BE2C (cell line): Measurements from ENCODE around the gene ETV7.
"Not testable (repeated sequence)": the region's sequence is repeated elsewhere in the genome, so short reads cannot be mapped to it uniquely, and the experiment has no call there.

Source experiments
- DNase-seq: peaks from one replicate; pipeline ENCODE4 v3.0.0-alpha.2; 2020
- H3K27me3 ChIP-seq: fragments of 250-450 bp; sonication (Bioruptor Pico); 2 replicates; pipeline ENCODE4 v1.5.1; 2020; ENCODE audit warnings: mild to moderate bottlenecking
- H3K36me3 ChIP-seq: fragments of 250-450 bp; sonication (Bioruptor Pico); 2 replicates; pipeline ENCODE4 v1.5.1; 2020; ENCODE audit warnings: mild to moderate bottlenecking
- H3K4me1 ChIP-seq: fragments of 250-450 bp; sonication (Bioruptor Pico); 2 replicates; pipeline ENCODE4 v1.5.1; 2020
- H3K4me3 ChIP-seq: 2 replicates; pipeline ENCODE4 v1.5.1; 2011; ENCODE audit warnings: low read depth, low read length
- H3K9me3 ChIP-seq: fragments of 250-450 bp; sonication (Bioruptor Pico); 2 replicates; pipeline ENCODE4 v1.5.1; 2020
- TF ChIP-seq, protein P1 (sequence below): IDR thresholded peaks from 2 replicates; pipeline ENCODE4 v1.5.1; 2012; ENCODE audit warnings: mild to moderate bottlenecking, low read depth, low read length

The ETV7 gene

GRCh38 chr6:36371211-36371610 is 16.3 kb downstream of the ETV7 start:
- H3K27me3 ChIP-seq: no peaks in the 10 kb centered on the region
- DNase-seq: no peak

DNA sequence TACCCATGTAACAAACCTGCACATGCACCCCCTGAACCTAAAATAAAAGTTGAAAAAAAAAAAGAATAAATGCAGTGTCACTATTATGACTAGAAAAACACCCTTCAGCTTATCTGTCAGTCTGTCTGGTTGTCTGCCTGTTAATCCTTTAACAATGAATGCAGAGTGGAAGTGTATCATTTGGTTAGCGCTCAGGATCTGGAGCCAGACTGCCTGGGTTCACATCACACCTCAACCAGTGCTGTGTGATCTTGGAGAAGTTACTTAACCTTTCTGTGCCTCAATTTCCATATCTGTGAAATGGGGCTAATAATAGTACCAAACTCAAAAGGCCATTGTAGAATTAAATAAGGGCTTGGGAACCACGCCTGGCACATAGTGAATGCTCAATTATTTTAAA is 16.8 kb downstream of the ETV7 start:
- H3K4me1 ChIP-seq: no peaks in the 10 kb centered on the region
- TF ChIP-seq, protein P1, sequence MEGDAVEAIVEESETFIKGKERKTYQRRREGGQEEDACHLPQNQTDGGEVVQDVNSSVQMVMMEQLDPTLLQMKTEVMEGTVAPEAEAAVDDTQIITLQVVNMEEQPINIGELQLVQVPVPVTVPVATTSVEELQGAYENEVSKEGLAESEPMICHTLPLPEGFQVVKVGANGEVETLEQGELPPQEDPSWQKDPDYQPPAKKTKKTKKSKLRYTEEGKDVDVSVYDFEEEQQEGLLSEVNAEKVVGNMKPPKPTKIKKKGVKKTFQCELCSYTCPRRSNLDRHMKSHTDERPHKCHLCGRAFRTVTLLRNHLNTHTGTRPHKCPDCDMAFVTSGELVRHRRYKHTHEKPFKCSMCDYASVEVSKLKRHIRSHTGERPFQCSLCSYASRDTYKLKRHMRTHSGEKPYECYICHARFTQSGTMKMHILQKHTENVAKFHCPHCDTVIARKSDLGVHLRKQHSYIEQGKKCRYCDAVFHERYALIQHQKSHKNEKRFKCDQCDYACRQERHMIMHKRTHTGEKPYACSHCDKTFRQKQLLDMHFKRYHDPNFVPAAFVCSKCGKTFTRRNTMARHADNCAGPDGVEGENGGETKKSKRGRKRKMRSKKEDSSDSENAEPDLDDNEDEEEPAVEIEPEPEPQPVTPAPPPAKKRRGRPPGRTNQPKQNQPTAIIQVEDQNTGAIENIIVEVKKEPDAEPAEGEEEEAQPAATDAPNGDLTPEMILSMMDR: no peak
- H3K27me3 ChIP-seq: no peaks in the 10 kb centered on the region
- no peak for DNase-seq
- no peaks in the 10 kb centered on the region for H3K9me3 ChIP-seq
- no peaks in the 10 kb centered on the region for H3K36me3 ChIP-seq
- H3K4me3 ChIP-seq: no peak overlapping the region

More at GRCh38 chr6:36371211-36371610, 16.3 kb downstream of the ETV7 start:
- no peak overlapping the region for H3K4me3 ChIP-seq
- no peaks in the 10 kb centered on the region for H3K36me3 ChIP-seq
- no peaks in the 10 kb centered on the region for H3K4me1 ChIP-seq
- no peaks in the 10 kb centered on the region for H3K9me3 ChIP-seq
- TF ChIP-seq, protein P1: no peak

- Histone ChIP-seq H3K27me3 (no peaks in the 10 kb centered on the region), H3K9me3 (no peaks in the 10 kb centered on the region), H3K4me1 (no peaks in the 10 kb centered on the region), H3K4me3 (no peak overlapping the region), H3K36me3 (no peaks in the 10 kb centered on the region)
- TF ChIP-seq, protein P1: no peak
- no peak for DNase-seq
Measured at GRCh38 chr6:36368921-36369865, 18.3 kb downstream of the ETV7 start.

GRCh38 chr6:36368421-36368820 is 19.0 kb downstream of the ETV7 start:
- no peaks in the 10 kb centered on the region for H3K4me1 ChIP-seq
- H3K36me3 ChIP-seq: no peaks in the 10 kb centered on the region
- no peaks in the 10 kb centered on the region for H3K9me3 ChIP-seq
- TF ChIP-seq, protein P1: no peak
- no peaks in the 10 kb centered on the region for H3K27me3 ChIP-seq
- no peak for DNase-seq
- no peak overlapping the region for H3K4me3 ChIP-seq

DNA sequence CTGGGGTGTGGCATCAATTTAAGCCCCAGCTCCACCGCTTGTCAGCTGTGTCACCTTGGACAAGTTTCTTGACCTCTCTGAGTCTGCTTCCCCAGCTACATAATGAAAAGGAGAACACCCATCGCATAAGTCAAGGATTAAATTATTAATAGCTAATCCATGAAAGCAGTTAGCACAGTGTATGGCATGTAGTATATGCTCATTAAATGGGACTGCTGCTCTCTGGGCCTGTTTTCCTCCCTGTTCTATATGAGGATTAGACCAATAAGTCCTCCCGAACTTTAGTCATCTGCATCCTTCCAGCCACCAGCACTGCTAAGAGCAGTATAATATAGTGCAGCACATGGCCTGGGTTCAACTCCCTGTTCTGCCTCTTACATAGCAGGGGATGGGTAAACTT is 19.7 kb downstream of the ETV7 start:
- no peak overlapping the region for H3K4me3 ChIP-seq
- no peaks in the 10 kb centered on the region for H3K4me1 ChIP-seq
- no peak for DNase-seq
- H3K36me3 ChIP-seq: no peaks in the 10 kb centered on the region
- TF ChIP-seq, protein P1: no peak
- H3K27me3 ChIP-seq: no peaks in the 10 kb centered on the region
- H3K9me3 ChIP-seq: no peaks in the 10 kb centered on the region

DNA sequence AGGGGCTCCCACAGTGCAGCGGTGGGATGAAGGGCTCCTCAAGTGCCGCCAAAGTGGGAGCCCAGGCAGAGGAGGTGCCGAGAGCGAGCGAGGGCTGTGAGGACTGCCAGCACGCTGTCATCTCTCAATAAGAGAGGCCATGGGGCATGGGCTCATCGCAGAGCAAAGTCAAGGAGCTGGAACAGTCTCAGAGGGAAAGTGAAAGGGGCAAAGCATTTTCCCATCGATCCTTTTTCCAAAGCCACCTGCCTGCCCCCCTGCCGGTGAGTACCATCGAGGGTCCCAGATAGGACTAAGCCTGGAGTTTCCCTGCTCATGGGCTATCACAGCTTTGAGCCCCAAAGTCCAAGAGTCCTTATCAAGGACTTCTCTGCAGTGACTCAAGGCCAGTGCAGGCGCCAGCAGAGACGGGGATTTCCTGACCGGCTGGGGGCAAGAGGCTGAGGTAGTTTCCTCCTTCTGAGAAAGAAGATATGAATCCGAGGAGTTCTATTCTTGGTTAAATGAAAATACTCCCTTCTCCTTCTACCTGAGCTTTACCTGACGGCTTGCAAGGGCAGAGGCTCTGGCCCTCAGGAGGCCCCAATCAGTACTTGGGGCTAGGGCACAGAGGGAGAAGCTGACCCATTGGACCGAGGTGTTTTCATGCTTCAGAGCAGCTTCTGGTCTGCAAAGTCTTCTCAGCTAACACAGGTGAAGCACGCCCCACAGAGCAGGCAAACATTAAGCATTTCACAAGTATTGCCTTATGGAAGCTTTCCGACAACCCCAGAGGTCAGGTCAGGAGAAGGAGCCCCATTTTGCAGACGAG is 22.6 kb downstream of the ETV7 start:
- Histone ChIP-seq H3K4me1 (peaks cover 4% of the 10 kb centered on the region), H3K9me3 (no peaks in the 10 kb centered on the region), H3K4me3 (no peak overlapping the region), H3K36me3 (no peaks in the 10 kb centered on the region), H3K27me3 (no peaks in the 10 kb centered on the region)
- no peak for DNase-seq
- TF ChIP-seq, protein P1: no peak

DNA sequence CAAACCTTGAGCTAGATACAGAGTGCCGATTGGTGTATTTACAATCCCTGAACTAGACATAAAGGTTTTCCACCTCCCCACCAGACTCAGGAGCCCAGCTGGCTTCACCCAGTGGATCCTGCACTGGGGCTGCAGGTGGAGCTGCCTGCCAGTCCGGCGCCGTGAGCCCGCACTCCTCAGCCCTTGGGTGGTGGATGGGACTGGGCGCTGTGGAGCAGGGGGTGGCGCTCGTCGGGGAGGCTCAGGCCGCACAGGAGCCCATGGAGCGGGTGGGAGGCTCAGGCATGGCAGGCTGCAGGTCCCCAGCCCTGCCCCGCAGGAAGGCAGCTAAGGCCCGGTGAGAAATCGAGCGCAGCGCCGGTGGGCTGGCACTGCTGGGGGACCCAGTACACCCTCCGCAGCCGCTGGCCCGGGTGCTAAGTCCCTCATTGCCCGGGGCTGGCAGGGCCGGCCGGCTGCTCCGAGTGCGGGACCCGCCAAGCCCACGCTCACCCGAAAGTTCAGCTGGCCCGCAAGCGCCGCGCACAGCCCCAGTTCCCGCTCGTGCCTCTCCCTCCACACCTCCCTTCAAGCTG is 23.3 kb downstream of the ETV7 start:
- H3K4me3 ChIP-seq, DNase-seq, H3K36me3 ChIP-seq, H3K4me1 ChIP-seq, H3K27me3 ChIP-seq, H3K9me3 ChIP-seq: not testable (repeated sequence)

GRCh38 chr6:36363371-36363752 is 24.1 kb downstream of the ETV7 start:
- not testable (repeated sequence) for H3K36me3 ChIP-seq, DNase-seq, H3K27me3 ChIP-seq, H3K4me3 ChIP-seq, H3K4me1 ChIP-seq, H3K9me3 ChIP-seq
